RWPE1 (cell line): ENCODE data around the gene AKNAD1.

ENCODE experiments used
- CTCF ChIA-PET: fragments of 350-600 bp; sonication (Branson Sonifier 250); formaldehyde crosslinking; extraction: SDS; loops from one replicate; lab custom pipeline; 2021; lab: Yijun Ruan, JAX
- POLR2A ChIA-PET: fragments of 400-600 bp; formaldehyde crosslinking; extraction: SDS; loops from one replicate; lab custom pipeline; 2020; ENCODE audit warnings: antibody characterized with exemption; ENCODE audit not compliant: low non-redundant PET; lab: Yijun Ruan, JAX
- DNase-seq: peaks from one replicate; pipeline ENCODE4 v3.0.0; 2012; ENCODE audit warnings: low spot score
- H3K27ac ChIP-seq: fragments of 450-650 bp; 2 replicates; pipeline ENCODE4 v1.5.1; 2017
- TF ChIP-seq, protein P1 (sequence below): fragments of 450-650 bp; conservative IDR thresholded peaks from 2 replicates; pipeline ENCODE4 v1.5.1; 2017; ENCODE audit warnings: low read depth, mild to moderate bottlenecking

AKNAD1 gene

DNA sequence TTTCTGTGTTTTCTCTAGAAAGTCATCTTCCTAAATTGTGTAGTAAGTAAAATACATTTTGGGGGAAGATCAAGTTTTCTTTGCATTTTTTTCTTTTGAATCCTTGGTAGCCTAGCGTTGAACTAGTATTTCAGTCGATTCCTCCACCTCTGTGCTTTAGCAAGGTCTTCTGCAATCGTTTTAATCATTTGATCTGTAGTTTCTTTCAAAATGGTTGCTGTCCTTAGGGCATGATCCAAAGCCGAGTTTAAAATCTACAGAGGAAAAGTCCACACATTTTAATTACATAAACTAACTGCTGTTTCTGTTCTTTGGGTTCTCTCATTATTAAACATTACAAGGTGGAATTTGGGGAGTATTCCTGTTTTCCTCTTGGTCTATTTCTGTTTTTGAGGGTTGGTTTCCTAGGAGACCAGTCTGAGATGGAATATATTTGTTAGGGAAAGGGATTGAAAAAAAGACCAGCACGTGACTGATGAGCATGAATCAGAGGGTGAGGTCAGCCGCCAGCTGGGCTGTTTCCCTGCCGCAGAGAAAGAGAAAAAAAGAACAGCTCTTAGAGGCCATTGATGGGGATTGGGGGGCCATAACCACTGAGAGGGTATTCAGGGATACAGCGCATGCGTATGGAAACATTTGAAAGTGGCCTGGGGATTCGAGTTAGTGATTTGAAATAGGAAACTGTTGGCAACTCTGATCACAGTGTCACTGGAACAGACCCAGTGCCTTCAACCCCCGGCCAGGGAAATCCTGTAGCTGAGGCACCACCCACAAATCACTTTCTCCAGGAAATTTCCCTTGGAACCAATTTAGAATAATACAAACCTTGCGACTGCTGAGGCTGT is 40.6 kb downstream of the AKNAD1 start:
- ChIA-PET POLR2A (no interaction called here), CTCF (interaction anchor here (0.7 kb wide), 1 partner anchor 12 kb away, joined by 5 read pairs; no protein-coding TSS in a partner anchor)
- DNase-seq = peak; percentile 80
- TF ChIP-seq, protein P1, sequence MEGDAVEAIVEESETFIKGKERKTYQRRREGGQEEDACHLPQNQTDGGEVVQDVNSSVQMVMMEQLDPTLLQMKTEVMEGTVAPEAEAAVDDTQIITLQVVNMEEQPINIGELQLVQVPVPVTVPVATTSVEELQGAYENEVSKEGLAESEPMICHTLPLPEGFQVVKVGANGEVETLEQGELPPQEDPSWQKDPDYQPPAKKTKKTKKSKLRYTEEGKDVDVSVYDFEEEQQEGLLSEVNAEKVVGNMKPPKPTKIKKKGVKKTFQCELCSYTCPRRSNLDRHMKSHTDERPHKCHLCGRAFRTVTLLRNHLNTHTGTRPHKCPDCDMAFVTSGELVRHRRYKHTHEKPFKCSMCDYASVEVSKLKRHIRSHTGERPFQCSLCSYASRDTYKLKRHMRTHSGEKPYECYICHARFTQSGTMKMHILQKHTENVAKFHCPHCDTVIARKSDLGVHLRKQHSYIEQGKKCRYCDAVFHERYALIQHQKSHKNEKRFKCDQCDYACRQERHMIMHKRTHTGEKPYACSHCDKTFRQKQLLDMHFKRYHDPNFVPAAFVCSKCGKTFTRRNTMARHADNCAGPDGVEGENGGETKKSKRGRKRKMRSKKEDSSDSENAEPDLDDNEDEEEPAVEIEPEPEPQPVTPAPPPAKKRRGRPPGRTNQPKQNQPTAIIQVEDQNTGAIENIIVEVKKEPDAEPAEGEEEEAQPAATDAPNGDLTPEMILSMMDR = no peak
- peak overlapping the region; percentile 78 for H3K27ac ChIP-seq

GRCh38 chr1:108815566-108815965 is 41.3 kb downstream of the AKNAD1 start:
- CTCF ChIA-PET = no interaction called here
- no peak overlapping the region for H3K27ac ChIP-seq
- DNase-seq = no peak
- TF ChIP-seq, protein P1 = no peak
- POLR2A ChIA-PET = no interaction called here

GRCh38 chr1:108814343-108815125 is 42.4 kb downstream of the AKNAD1 start:
- no peak overlapping the region for H3K27ac ChIP-seq
- TF ChIP-seq, protein P1 = no peak
- POLR2A ChIA-PET = no interaction called here
- CTCF ChIA-PET = no interaction called here
- no peak for DNase-seq

- TF ChIP-seq, protein P1 = no peak
- POLR2A ChIA-PET = no interaction called here
- CTCF ChIA-PET = no interaction called here
- DNase-seq = no peak
- no peak overlapping the region for H3K27ac ChIP-seq
Measured at GRCh38 chr1:108813326-108813725, 43.6 kb downstream of the AKNAD1 start.

DNA sequence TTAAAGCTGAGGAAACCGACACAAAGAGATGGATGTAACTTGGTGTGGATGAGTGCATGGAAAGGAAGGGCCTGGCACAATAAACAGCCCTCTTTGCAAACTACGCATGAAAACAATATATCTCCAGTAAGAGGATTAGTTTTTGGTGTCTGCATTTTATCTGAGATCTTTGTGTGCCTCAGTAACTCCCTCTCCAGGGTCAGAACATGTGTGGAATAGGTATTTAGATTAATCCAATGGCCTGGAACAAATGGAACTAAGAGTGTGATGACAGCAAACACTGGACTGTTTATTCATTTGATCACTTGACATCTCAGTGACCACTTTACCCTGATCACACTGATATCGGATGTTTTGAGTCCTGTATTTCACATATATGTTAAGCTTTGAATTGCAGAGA is 45.3 kb downstream of the AKNAD1 start:
- POLR2A ChIA-PET = no interaction called here
- TF ChIP-seq, protein P1 = no peak
- H3K27ac ChIP-seq = no peak overlapping the region
- no peak for DNase-seq
- CTCF ChIA-PET = interaction anchor here (0.6 kb wide), 1 partner anchor 673 kb away, joined by 3 read pairs; no protein-coding TSS in a partner anchor

DNA sequence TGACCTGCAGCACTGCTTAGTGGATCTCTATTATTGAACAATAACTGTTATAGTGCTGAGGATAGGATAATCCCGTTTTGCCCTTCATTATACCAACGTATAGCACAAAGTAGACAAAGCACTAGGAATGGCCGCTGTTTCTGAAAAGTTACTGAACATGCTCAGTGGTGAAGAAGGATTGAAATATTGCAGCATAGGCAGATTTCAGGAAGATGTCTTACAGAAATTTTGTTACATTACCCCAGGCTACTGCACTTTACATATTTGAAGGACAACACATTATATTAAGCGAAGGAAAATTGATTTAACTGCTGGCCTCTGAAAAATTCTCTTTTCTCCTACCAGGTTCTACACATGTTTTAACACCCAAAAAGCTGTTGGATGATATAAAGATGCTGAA is 48.5 kb downstream of the AKNAD1 start:
- ChIA-PET POLR2A (no interaction called here), CTCF (no interaction called here)
- no peak overlapping the region for H3K27ac ChIP-seq
- TF ChIP-seq, protein P1 = no peak
- DNase-seq = no peak
